ENCODE data around the gene SAMD7.

DNA sequence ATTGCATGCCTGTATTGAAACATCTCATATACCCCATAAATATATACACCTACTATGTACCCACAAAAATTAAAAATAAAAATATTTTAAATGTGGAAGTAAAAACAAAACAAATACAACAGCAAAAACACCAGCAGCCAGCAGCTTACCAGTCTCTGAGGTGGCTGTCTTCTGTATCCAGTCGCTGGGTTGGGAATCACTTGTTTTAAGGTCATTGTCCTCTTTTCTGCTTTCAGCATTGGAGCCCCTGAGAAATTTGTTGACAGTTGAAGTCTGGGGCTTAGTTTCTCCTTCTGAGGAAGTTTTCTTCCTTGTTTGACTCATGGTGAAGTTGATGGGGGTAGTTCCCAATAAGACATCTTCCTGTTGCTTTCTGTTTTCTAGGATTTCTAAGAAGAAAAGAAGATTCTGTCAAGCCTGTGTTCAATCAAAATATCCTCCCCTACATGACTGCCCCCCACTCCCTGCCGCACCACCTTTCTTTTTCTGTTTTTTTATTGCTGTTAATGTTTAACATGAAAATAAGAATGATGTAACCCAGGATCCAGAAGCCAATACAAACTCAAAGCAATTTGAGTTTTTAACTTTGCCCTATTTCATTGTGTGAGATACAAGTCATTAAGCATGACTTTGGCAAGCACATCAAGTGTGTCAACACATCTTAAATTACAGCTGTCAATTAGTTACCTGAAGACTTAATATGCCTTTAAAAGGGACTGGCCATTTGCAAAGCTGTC is 41.7 kb upstream of the SAMD7 start, which contains the start of gene LRRC31:
- no peak for TF ChIP-seq POLR2A (IDR thresholded peaks at IDR 0.05)
- TF ChIP-seq, protein P1, sequence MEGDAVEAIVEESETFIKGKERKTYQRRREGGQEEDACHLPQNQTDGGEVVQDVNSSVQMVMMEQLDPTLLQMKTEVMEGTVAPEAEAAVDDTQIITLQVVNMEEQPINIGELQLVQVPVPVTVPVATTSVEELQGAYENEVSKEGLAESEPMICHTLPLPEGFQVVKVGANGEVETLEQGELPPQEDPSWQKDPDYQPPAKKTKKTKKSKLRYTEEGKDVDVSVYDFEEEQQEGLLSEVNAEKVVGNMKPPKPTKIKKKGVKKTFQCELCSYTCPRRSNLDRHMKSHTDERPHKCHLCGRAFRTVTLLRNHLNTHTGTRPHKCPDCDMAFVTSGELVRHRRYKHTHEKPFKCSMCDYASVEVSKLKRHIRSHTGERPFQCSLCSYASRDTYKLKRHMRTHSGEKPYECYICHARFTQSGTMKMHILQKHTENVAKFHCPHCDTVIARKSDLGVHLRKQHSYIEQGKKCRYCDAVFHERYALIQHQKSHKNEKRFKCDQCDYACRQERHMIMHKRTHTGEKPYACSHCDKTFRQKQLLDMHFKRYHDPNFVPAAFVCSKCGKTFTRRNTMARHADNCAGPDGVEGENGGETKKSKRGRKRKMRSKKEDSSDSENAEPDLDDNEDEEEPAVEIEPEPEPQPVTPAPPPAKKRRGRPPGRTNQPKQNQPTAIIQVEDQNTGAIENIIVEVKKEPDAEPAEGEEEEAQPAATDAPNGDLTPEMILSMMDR (IDR thresholded peaks at IDR 0.05): no peak
